ENCODE measurements around the gene FANCM. TPM values are rescaled to one million over a fixed set of nuclear protein-coding genes. Genes with fewer than 3 reads are reported as not detected.
"Not testable (repeated sequence)": the region's sequence is repeated elsewhere in the genome, so short reads cannot be mapped to it uniquely, and the experiment has no call there.

The FANCM gene
- total and polyA plus RNA-seq, 2 experiments from 2014 or later = 19.6 to 21.1 TPM

- not testable (repeated sequence) for H3F3A ChIP-seq (replicated peaks; ENCODE audit: low read depth); ATAC-seq; H3K9me3 Mint-ChIP-seq; H3K27me3 Mint-ChIP-seq (ENCODE audit: insufficient read depth, low read depth, poor library complexity); H3K9me2 ChIP-seq (ENCODE audit: insufficient read depth); H3K4me3 ChIP-seq; H4K20me1 ChIP-seq (replicated peaks; ENCODE audit: insufficient read depth); H2AFZ ChIP-seq; H3K27ac Mint-ChIP-seq; H3K4me2 ChIP-seq; H3K27ac ChIP-seq (ENCODE audit: low read depth); H3K4me3 Mint-ChIP-seq; H3K27me3 ChIP-seq (ENCODE audit: insufficient read depth); DNase-seq (ENCODE audit: low spot score); H3K79me2 ChIP-seq (replicated peaks; ENCODE audit: insufficient read depth)
- Histone ChIP-seq H3K4me1 (ENCODE audit: insufficient read depth) (peaks cover 13% of the 10 kb centered on the region; the same call in 1 of the 2 replicates), H3K36me3 (ENCODE audit: insufficient read depth) (peaks cover 50% of the 10 kb centered on the region)
- peaks cover 20% of the 10 kb centered on the region for H3K4me1 Mint-ChIP-seq
- H3K36me3 Mint-ChIP-seq (ENCODE audit: low read depth) = peaks cover 65% of the 10 kb centered on the region
Observed at GRCh38 chr14:45214341-45214740, 78.6 kb downstream of the FANCM start.

- H3K4me2 ChIP-seq = no peak overlapping the region
- no peaks in the 10 kb centered on the region for H4K20me1 ChIP-seq (replicated peaks; ENCODE audit: insufficient read depth)
- no peaks in the 10 kb centered on the region for H3K9me3 Mint-ChIP-seq
- H3K4me3 ChIP-seq = no peak overlapping the region
- no peaks in the 10 kb centered on the region for H3K9me2 ChIP-seq (ENCODE audit: insufficient read depth)
- H3K27me3 ChIP-seq (ENCODE audit: insufficient read depth) = no peaks in the 10 kb centered on the region
- no peak overlapping the region for H3K4me3 Mint-ChIP-seq
- H3K4me1 ChIP-seq (ENCODE audit: insufficient read depth) = no peaks in the 10 kb centered on the region
- no peak for TF ChIP-seq STAT1 (IDR thresholded peaks at IDR 0.05; ENCODE audit: unreplicated experiment)
- H3K36me3 Mint-ChIP-seq (ENCODE audit: low read depth) = peaks cover 49% of the 10 kb centered on the region
- DNase-seq (ENCODE audit: low spot score) (no peak), ATAC-seq (no peak)
- H3K27ac Mint-ChIP-seq = no peak overlapping the region
- H3K36me3 ChIP-seq (ENCODE audit: insufficient read depth) = peaks cover 47% of the 10 kb centered on the region
- H3K27me3 Mint-ChIP-seq (ENCODE audit: insufficient read depth, low read depth, poor library complexity) = peaks cover 5% of the 10 kb centered on the region
- no peaks in the 10 kb centered on the region for H3F3A ChIP-seq (replicated peaks; ENCODE audit: low read depth)
- H3K79me2 ChIP-seq (replicated peaks; ENCODE audit: insufficient read depth) = no peaks in the 10 kb centered on the region; the same call in 1 of the 2 replicates
- no peak overlapping the region for H2AFZ ChIP-seq
- no peaks in the 10 kb centered on the region for H3K4me1 Mint-ChIP-seq
- no peak overlapping the region for H3K27ac ChIP-seq (ENCODE audit: low read depth)
Observed at GRCh38 chr14:45222485-45223262, 86.9 kb downstream of the FANCM start.

DNA sequence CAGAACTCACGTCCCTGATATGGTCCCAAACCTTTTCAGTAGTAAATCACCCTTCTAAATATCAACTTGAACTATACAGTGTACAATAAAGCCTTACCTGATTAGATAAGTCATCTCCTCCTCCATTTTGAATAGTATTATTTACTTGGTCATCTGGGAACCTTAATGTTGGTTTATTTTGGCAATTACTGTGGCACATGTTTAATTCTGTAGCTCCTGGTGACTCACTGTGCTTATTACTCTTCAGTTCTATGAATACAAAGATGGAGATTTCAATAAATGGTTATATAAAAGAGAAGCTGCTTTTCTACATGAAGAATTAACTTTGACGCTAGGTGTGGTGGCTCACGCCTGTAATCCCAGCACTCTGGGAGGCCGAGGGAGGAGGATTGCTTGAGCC, 91.8 kb downstream of the FANCM start:
- Histone ChIP-seq H3F3A (replicated peaks; ENCODE audit: low read depth) (no peaks in the 10 kb centered on the region), H3K9me2 (ENCODE audit: insufficient read depth) (no peaks in the 10 kb centered on the region), H4K20me1 (replicated peaks; ENCODE audit: insufficient read depth) (no peaks in the 10 kb centered on the region), H3K36me3 (ENCODE audit: insufficient read depth) (peaks cover 50% of the 10 kb centered on the region), H3K4me3 (no peak overlapping the region), H3K79me2 (replicated peaks; ENCODE audit: insufficient read depth) (peaks cover 3% of the 10 kb centered on the region; the same call in 1 of the 2 replicates), H3K27ac (ENCODE audit: low read depth) (no peak overlapping the region), H2AFZ (no peak overlapping the region), H3K4me1 (ENCODE audit: insufficient read depth) (peaks cover 6% of the 10 kb centered on the region), H3K4me2 (no peak overlapping the region), H3K27me3 (ENCODE audit: insufficient read depth) (no peaks in the 10 kb centered on the region)
- DNase-seq (ENCODE audit: low spot score) = no peak
- no peak for ATAC-seq
- no peak overlapping the region for H3K4me3 Mint-ChIP-seq
- H3K27me3 Mint-ChIP-seq (ENCODE audit: insufficient read depth, low read depth, poor library complexity) = peaks cover 8% of the 10 kb centered on the region
- peaks cover 70% of the 10 kb centered on the region for H3K36me3 Mint-ChIP-seq (ENCODE audit: low read depth)
- H3K27ac Mint-ChIP-seq = no peak overlapping the region
- H3K9me3 Mint-ChIP-seq = no peaks in the 10 kb centered on the region
- H3K4me1 Mint-ChIP-seq = peaks cover 12% of the 10 kb centered on the region; the same call in 2 of the 3 replicates
- TF ChIP-seq, protein P1, sequence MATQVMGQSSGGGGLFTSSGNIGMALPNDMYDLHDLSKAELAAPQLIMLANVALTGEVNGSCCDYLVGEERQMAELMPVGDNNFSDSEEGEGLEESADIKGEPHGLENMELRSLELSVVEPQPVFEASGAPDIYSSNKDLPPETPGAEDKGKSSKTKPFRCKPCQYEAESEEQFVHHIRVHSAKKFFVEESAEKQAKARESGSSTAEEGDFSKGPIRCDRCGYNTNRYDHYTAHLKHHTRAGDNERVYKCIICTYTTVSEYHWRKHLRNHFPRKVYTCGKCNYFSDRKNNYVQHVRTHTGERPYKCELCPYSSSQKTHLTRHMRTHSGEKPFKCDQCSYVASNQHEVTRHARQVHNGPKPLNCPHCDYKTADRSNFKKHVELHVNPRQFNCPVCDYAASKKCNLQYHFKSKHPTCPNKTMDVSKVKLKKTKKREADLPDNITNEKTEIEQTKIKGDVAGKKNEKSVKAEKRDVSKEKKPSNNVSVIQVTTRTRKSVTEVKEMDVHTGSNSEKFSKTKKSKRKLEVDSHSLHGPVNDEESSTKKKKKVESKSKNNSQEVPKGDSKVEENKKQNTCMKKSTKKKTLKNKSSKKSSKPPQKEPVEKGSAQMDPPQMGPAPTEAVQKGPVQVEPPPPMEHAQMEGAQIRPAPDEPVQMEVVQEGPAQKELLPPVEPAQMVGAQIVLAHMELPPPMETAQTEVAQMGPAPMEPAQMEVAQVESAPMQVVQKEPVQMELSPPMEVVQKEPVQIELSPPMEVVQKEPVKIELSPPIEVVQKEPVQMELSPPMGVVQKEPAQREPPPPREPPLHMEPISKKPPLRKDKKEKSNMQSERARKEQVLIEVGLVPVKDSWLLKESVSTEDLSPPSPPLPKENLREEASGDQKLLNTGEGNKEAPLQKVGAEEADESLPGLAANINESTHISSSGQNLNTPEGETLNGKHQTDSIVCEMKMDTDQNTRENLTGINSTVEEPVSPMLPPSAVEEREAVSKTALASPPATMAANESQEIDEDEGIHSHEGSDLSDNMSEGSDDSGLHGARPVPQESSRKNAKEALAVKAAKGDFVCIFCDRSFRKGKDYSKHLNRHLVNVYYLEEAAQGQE (IDR thresholded peaks at IDR 0.05; ENCODE audit: unreplicated experiment) = no peak
- no peak for TF ChIP-seq STAT1 (IDR thresholded peaks at IDR 0.05; ENCODE audit: unreplicated experiment)
- no peak for TF ChIP-seq JUNB (IDR thresholded peaks at IDR 0.05; ENCODE audit: unreplicated experiment)
- no peak for TF ChIP-seq POLR2AphosphoS5 (IDR thresholded peaks at IDR 0.05; ENCODE audit: low read depth)
- no peak for TF ChIP-seq CTCF (conservative IDR thresholded peaks at IDR 0.05; ENCODE audit: low read depth in 2 of 2)
- no peak for TF ChIP-seq ZNF114 (CRISPR knock-in tag; IDR thresholded peaks at IDR 0.05)
- TF ChIP-seq EZH2phosphoT487 (IDR thresholded peaks at IDR 0.05; ENCODE audit: unreplicated experiment) = no peak
- no peak for TF ChIP-seq ZNF331 (CRISPR knock-in tag; IDR thresholded peaks at IDR 0.05; ENCODE audit: low read depth)
- no peak for TF ChIP-seq NANOG (IDR thresholded peaks at IDR 0.05; ENCODE audit: borderline replicate concordance)
- TF ChIP-seq EZH2 (IDR thresholded peaks at IDR 0.05; ENCODE audit: low read depth, unreplicated experiment) = no peak

Measured in GM23338 (cell line).